SK-N-MC (cell line): ENCODE results near the gene LAMA5.

Experiments used
- EZH2 ChIP-seq: fragments of 200-600 bp; sonication (generic); IDR thresholded peaks from one replicate; pipeline ENCODE4 v1.6.1; 2017; ENCODE audit warnings: antibody characterized with exemption
- POLR2AphosphoS5 ChIP-seq: IDR thresholded peaks from 2 replicates; pipeline ENCODE4 v1.6.1; 2012; ENCODE audit warnings: mild to moderate bottlenecking, low read depth, low read length, borderline replicate concordance

DNA sequence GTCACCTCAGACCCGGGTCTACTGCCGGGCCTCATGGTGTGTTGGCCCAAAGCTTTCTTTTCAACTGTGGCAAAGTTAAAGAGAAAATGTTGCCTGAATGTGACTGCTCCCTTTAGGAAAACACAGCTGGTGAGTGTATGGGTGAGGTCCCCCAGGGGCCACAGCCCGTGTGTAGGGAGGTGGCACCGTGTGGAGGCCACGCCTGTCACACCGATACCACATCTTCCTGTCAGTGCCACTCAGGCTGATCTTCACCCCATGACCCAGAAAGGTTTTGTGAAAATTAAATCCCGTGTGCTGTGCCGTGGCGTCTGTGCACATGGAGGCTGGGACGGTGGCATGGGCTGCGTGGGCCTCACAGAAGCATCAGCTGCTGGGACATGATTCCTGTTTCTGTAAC, 75.0 kb downstream of the LAMA5 start:
- no peak for TF ChIP-seq EZH2
- no peak for TF ChIP-seq POLR2AphosphoS5
